Activated CD8-positive, alpha-beta memory T cell treated with anti-CD3 and anti-CD28 coated beads, Interleukin-2, amount 50 U/mL, for 24 hours (primary cell): ENCODE results near the gene LTBP3.

Experiments
- DNase-seq: peaks from one replicate; pipeline ENCODE4 v3.0.0-alpha.2; 2020; ENCODE audit errors: extremely low read depth

LTBP3 gene

GRCh38 chr11:65506772-65507505, 51.2 kb downstream of the LTBP3 start:
- DNase-seq = no peak

GRCh38 chr11:65506290-65506771, 51.8 kb downstream of the LTBP3 start:
- no peak for DNase-seq

GRCh38 chr11:65505466-65506289, 52.5 kb downstream of the LTBP3 start:
- no peak for DNase-seq

- DNase-seq = no peak
Observed at GRCh38 chr11:65504674-65505465, 53.3 kb downstream of the LTBP3 start.

GRCh38 chr11:65503949-65504673, 54.0 kb downstream of the LTBP3 start:
- DNase-seq = no peak

- no peak for DNase-seq
Observed at GRCh38 chr11:65503368-65503948, 54.7 kb downstream of the LTBP3 start.

GRCh38 chr11:65502555-65503367, 55.4 kb downstream of the LTBP3 start:
- no peak for DNase-seq

GRCh38 chr11:65502274-65502554, 55.9 kb downstream of the LTBP3 start:
- no peak for DNase-seq

- DNase-seq = no peak
Observed at GRCh38 chr11:65501472-65502273, 56.5 kb downstream of the LTBP3 start.

- DNase-seq = no peak
Observed at GRCh38 chr11:65501186-65501471, 57.0 kb downstream of the LTBP3 start.

- DNase-seq = no peak
Observed at GRCh38 chr11:65500387-65501185, 57.6 kb downstream of the LTBP3 start.

GRCh38 chr11:65499713-65500386, 58.3 kb downstream of the LTBP3 start:
- no peak for DNase-seq

- DNase-seq = peak; percentile 88
Observed at GRCh38 chr11:65498977-65499712, 59.0 kb downstream of the LTBP3 start, which contains the start of gene MALAT1. Gene MALAT1 (plus strand): TSS chr11:65499045.

- no peak for DNase-seq
Observed at GRCh38 chr11:65498727-65498976, 59.5 kb downstream of the LTBP3 start.

- DNase-seq = no peak
Observed at GRCh38 chr11:65498042-65498726, 60.0 kb downstream of the LTBP3 start.

GRCh38 chr11:65497141-65498041, 60.8 kb downstream of the LTBP3 start:
- peak; percentile 95 for DNase-seq
